ENCODE measurements around the gene ATP1B4.
A peak's percentile ranks its signal among the peaks of the same experiment; 100 is the strongest.
"Not testable (repeated sequence)": the region's sequence is repeated elsewhere in the genome, so short reads cannot be mapped to it uniquely, and the experiment has no call there.

Gene ATP1B4

DNA sequence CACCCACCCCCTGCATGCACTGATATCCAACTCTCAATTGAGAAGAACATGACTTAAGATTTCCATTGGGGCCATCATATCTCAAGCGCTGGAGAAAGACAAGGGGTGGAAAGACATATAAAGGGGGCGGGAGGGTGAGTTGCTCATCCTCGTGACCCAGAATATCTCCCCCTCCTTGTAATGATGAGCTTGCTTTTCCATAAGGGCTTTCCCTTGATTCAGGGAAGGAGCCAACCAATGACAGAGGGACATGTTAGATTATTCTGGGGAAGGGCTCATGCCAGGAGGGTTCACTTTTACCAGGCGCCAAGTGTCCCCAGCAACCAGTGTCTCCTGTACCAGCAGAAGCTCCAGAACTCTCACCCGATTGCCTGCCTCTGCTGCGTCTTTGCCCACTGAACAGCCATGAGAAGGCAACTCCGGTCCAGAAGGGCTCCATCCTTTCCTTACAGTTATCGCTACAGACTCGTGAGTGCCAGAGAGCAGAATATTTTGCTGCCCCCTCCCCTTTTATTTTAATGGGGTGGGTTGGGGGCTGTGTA is at the start of gene ATP1B4:
Gene ATP1B4 (plus strand): TSS at position 326 of the 542 bp plus-strand sequence. CDS start 80 bp downstream, at position 406.
- no peak for FAIRE-seq
- DNase-seq (ENCODE audit: extremely low spot score, insufficient read length, low read depth), result no peak

DNA sequence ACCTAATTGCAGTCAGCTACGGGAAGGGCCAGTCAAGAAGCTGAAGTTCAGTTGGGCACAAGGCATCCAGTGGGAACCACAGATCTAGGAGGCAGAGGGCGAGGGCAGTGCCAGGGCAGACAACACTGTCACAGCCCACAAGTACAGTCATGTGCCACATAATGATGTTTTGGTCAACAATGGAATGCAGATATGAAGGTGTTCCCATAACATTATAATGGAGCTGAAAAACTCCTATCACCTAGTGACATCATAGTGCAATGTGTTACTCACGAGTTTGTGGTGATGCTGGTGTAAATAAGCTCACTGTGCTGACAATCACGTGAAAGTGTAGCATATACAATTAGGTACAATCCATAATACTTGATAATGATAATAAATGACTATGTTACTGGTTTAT is 46.1 kb upstream of the ATP1B4 start:
- DNase-seq (ENCODE audit: extremely low spot score, insufficient read length, low read depth) (no peak), FAIRE-seq (no peak)

DNA sequence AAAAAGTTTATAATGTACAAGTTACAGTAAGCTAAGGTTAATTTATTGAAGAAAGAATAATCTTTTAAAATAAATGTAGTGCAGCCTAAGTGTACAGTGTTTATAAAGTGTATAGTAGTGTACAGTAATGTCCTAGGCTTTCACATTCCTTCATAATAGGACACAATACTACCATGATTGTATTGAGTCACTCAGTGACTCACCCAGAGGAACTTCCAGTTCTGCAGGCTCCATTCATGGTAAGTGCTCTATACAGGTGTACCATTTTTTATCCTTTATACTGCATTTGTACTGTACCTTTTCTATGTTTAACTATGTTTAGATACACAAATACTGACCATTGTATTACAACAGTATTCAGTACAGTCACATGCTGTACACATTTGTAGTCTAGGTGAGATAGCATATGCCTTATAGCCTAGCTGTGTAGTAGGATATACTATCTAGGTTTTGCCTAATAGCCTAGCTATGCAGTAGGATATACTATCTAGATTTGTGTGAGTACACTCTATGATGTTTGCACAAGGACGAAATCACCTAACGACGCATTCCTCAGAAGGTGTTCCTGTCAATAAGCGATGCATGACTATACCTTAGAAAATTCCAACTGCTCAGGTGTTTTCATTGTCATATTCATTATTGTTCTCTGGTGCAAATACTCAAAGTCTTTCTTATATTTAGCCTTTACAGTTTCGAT is 45.2 kb upstream of the ATP1B4 start:
- FAIRE-seq, result no peak
- DNase-seq (ENCODE audit: extremely low spot score, insufficient read length, low read depth), result no peak

DNA sequence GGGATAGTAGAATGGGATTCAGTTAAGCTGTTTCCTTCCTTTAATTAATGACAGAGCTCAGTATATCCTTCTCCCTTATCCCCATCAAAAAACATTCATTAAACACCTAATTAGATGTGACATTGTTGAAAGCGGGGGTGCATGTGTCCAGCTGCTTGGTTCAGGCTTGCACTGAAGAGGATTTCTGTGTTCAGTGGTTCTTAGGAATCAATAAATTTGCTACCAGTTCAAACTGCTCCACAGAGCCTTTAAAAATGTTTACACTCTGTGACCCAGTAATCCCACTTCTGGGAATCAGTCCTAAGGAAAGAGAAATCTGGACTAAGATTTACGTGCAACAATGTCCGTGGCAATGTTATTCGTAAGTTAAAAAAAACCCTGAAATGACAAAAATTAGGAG is 43.5 kb upstream of the ATP1B4 start:
- FAIRE-seq (no peak), DNase-seq (ENCODE audit: extremely low spot score, insufficient read length, low read depth) (no peak)

GRCh38 chrX:120321520-120322281 is 40.2 kb upstream of the ATP1B4 start:
- no peak for DNase-seq (ENCODE audit: extremely low spot score, insufficient read length, low read depth)
- FAIRE-seq, result no peak

DNA sequence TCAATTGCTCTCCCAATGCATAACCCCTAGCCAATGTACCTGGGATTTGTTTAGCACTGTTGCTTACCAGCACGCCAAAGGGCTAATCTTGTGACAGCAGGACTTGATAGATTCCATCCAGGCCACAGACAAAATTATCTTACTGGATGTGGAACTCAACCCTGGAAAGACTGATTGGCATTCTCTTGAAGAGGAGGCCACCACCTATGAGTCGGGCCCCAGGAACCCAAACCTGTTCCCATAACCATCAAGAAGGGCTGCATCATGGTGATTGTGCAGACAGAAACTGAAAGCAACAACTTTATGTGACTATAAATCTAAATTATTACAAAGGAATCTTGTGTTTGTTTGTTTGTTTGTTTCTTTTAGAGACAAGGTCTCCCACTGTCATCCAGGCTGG is 30.8 kb upstream of the ATP1B4 start:
- DNase-seq (ENCODE audit: extremely low spot score, insufficient read length, low read depth) (no peak), FAIRE-seq (no peak)

DNA sequence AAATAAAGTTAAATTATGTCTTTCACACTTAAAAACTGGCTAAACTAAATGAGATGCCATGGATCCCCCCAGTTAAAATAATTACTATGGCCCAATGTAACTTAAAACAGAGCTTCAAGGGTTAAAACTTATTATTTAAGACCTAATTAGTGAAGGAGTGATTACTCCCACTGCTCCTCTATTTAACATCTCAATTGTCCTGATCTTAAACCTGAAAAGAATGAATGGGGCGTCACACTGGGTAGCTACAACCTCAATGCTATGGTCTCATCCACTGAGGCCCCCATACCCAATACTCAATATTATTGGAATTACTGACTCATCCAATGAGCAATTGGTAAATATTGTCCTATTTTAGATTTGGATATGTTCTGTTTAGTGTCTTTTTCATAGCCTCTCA is 29.5 kb upstream of the ATP1B4 start:
- FAIRE-seq (no peak), DNase-seq (ENCODE audit: extremely low spot score, insufficient read length, low read depth) (no peak)

GRCh38 chrX:120334151-120334550 is 27.7 kb upstream of the ATP1B4 start:
- FAIRE-seq, result no peak
- no peak for DNase-seq (ENCODE audit: extremely low spot score, insufficient read length, low read depth)

DNA sequence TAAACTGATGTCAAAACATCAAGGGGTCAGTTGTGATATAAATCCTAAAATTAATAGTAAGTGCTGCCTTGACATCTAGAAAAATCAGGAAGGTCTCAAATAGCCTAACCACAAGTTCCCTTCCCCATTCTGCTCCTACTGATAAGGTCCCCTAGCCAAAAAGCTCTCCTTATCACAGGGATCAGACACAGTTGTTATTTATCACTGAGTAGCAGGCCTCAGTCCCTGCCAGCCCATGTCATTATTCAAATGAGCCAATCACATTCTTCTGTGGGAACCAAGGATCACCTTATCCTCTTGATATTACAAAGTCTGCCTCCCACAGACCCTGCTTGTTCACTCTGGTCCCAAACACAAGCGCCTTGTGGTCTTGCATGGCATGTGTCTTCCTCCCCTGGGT is 27.3 kb upstream of the ATP1B4 start:
- DNase-seq (ENCODE audit: extremely low spot score, insufficient read length, low read depth), result no peak
- FAIRE-seq, result no peak

- DNase-seq (ENCODE audit: extremely low spot score, insufficient read length, low read depth) (no peak), FAIRE-seq (no peak)
Measured at GRCh38 chrX:120335289-120335688, 26.6 kb upstream of the ATP1B4 start.

DNA sequence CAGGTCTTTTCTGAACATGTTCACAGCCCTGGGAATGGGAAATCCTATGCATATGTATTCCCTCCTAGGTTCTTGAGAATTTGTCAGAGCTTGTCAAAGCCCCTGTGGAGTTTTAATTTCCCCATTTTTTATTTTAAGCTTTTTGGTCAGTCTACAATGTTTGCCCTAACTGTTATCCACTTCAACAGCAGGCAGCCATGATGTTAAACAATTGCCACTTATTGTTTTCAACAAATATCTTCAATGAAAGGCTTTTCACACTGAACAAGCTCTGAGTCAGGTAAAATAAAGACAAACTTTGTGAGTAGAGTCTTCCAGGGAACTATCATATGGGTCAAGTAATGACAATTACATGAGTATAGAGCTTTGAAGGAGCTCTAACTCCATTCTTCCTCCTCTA is 25.0 kb upstream of the ATP1B4 start:
- no peak for DNase-seq (ENCODE audit: extremely low spot score, insufficient read length, low read depth)
- no peak for FAIRE-seq

- DNase-seq (ENCODE audit: extremely low spot score, insufficient read length, low read depth); FAIRE-seq: not testable (repeated sequence)
Measured at GRCh38 chrX:120344566-120344965, 17.3 kb upstream of the ATP1B4 start.

GRCh38 chrX:120350450-120351138 is 11.3 kb upstream of the ATP1B4 start:
- DNase-seq (ENCODE audit: extremely low spot score, insufficient read length, low read depth), result no peak
- no peak for FAIRE-seq

DNA sequence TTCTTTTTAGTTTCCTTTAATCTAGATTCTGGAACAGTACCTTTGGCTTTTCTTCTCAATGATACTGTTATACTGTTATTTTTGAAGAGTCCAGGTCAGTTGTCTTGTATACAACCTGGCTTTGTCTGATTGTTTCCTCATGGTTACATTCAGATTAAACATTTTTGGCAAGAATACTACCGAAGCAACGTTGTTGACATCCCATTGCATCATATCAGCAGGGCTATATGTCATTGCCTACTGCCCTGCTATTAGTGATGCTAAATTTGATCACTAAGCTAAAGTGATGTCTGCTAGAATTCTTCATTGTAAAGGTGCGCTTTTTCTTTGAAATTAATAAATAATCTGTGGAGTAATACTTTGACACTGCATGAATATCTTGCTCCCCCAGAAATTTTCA is 5.8 kb upstream of the ATP1B4 start:
- DNase-seq (ENCODE audit: extremely low spot score, insufficient read length, low read depth) (no peak), FAIRE-seq (no peak)

- FAIRE-seq (no peak), DNase-seq (ENCODE audit: extremely low spot score, insufficient read length, low read depth) (no peak)
Measured at GRCh38 chrX:120357186-120357585, 4.7 kb upstream of the ATP1B4 start.

GRCh38 chrX:120358737-120359456 is 3.0 kb upstream of the ATP1B4 start:
- FAIRE-seq, result no peak

DNA sequence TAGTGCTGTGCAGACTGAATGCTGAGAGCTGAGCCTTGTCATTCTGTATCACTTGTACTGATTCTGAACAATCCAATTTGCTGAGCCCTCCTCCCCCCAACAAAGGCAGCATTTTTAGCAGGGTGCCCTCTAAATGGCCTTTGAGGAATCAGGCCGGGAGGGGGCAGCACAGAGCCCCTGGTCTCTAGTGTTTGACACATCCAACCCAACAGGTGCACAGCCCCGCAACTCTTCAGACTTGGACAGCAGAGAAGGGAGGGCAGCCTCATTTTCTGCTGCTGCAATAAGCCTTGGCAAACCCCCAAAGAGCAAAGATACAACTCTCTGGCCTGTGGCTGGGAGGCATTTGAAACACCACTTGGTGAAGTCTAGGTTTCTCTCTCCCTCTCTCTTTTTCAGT is 3.4 kb downstream of the ATP1B4 start:
- FAIRE-seq (peak; percentile 77), DNase-seq (ENCODE audit: extremely low spot score, insufficient read length, low read depth) (peak; percentile 2)

More at GRCh38 chrX:120358737-120359456, 3.0 kb upstream of the ATP1B4 start:
- DNase-seq (ENCODE audit: extremely low spot score, insufficient read length, low read depth), result no peak

DNA sequence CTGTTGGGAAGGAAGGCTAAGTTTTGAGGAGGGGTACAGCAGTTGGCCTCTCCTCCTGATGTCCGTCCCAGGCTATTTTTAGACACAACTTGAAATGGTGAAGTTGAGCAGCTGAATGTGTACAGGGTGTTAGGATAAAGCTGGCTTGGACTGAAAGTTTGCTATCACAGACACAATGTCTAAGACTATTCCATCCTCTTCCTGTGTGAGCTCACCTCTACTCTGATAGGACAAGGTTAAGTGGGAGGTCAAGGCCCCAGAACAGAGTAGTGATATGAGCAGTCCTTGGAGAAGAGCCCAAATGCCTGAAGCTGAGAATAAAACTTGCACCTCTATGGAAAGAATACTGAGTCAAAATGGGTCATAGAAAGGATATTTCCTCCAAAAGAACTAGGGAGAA is 4.1 kb downstream of the ATP1B4 start:
- no peak for FAIRE-seq
- DNase-seq (ENCODE audit: extremely low spot score, insufficient read length, low read depth), result no peak

DNA sequence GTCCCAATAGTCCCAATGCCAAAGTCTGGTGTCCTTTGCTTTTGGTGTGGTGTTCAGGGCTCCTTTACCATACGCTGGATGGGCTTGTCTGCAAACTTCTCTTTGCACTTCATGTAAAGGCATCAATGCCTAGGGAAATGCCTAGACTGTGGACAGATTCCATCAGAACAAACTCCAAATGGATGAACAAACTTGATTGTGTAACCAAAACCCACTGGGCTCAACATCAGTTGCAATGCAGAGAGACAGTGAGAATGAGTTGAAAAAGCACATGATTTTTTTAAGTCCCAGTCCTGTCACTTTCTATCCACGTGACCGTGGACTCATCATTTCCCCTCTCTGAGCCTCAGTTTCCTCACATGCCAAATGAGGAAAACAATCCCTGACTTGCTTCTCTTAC is 4.9 kb downstream of the ATP1B4 start:
- no peak for DNase-seq (ENCODE audit: extremely low spot score, insufficient read length, low read depth)
- FAIRE-seq, result no peak
